Left lung (tissue), 10 donors: ENCODE data around the gene PTPN23. TPM values are rescaled to one million over a fixed set of nuclear protein-coding genes. Genes with fewer than 3 reads are reported as not detected.

Source experiments
- ATAC-seq: fragments of 200-7000 bp; cut with Tn5 transposase; one replicate; pipeline ENCODE4 v1.9.1; 2020; ENCODE audit warnings: moderate library complexity
- DNase-seq, 4 donors: peaks; one replicate each; pipeline ENCODE4 v3.0.0-alpha.2; 2013 to 2020
- H3K27ac ChIP-seq, 2 donors: fragments of 200-600 bp; sonication (generic) in 1 of 2; one replicate each; pipeline versions ENCODE4 v1.5.0 to v1.8.0; 2020 to 2021
- H3K27me3 ChIP-seq, 2 donors: fragments of 200-600 bp; sonication (generic) in 1 of 2; one replicate each; pipeline versions ENCODE4 v1.5.0 to v1.8.0; 2020 to 2021
- H3K36me3 ChIP-seq, 2 donors: fragments of 200-600 bp; sonication (generic) in 1 of 2; one replicate each; pipeline versions ENCODE4 v1.5.0 to v1.8.0; 2020 to 2021
- H3K4me1 ChIP-seq, 2 donors: fragments of 200-600 bp; one replicate each; pipeline ENCODE4 v1.8.0; 2021
- H3K4me3 ChIP-seq, 2 donors: fragments of 200-600 bp; sonication (generic) in 1 of 2; one replicate each; pipeline versions ENCODE4 v1.5.0 to v1.8.0; 2020 to 2021; ENCODE audit warnings: mild to moderate bottlenecking in 1 of 2
- H3K9me3 ChIP-seq, 2 donors: fragments of 200-600 bp; sonication (generic) in 1 of 2; one replicate each; pipeline versions ENCODE4 v1.5.0 to v1.8.0; 2020 to 2021
- intact Hi-C, 2 donors: fragments of 100-400 bp; cut with DNase I; formaldehyde crosslinking; loops; one replicate each; pipeline versions ENCODE4 v1.11.2 to v1.14.2; 2022
- polyA plus RNA-seq, 6 donors: library from polyadenylated mRNA; unstranded; fragments of 120-200 nt; gene quantifications; one replicate each; pipeline ENCODE4 v1.2.1, GENCODE V29; 2013; ENCODE audit not compliant: insufficient read length in 6 of 6
- total RNA-seq, 2 donors: library from RNA; stranded (reverse); fragmentation: NEBNext Ultra II Directional; extraction: Animal tissue kit (Norgen Biotek cat#: 25700); gene quantifications; one replicate each; pipeline ENCODE4 v1.2.1, GENCODE V29; 2021
- TF ChIP-seq, protein P1 (sequence below), 2 donors: fragments of 200-600 bp; sonication (generic) in 1 of 2; IDR thresholded peaks; one replicate each; pipeline versions ENCODE4 v1.5.0 to v1.8.0; 2021; ENCODE audit warnings: antibody characterized with exemption in 2 of 2
- donor health status: DM: no; HTN: yes; CAD: no.
- donor health status: DM: no; HTN: no; CAD: no.

Gene PTPN23
- total and polyA plus RNA-seq, 8 donors, result 19.9 to 53.5 (median 25.6) TPM

DNA sequence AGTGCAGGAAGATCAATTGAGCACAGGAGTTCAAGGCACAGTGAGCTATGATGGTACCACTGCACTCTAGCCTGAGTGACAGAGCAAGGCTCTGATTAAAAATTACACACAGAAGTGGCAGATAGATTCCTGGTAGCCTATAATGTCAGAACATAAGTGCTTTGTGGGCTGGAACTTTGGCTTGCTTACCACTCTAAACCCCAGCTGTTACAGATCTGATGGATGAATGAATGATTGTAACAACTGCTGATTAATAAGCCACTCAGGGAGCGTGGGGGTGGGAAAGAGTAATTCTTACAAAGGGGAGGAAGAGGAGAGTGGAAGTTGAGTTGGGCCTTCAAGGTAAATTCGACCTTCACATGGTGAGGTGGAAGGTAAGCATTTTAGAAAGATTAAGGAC is 40.9 kb upstream of the PTPN23 start:
- ATAC-seq, result no peak
- H3K36me3 ChIP-seq, result peaks cover 0 to 100% of the 10 kb centered on the region in 2 donors
- TF ChIP-seq, protein P1, sequence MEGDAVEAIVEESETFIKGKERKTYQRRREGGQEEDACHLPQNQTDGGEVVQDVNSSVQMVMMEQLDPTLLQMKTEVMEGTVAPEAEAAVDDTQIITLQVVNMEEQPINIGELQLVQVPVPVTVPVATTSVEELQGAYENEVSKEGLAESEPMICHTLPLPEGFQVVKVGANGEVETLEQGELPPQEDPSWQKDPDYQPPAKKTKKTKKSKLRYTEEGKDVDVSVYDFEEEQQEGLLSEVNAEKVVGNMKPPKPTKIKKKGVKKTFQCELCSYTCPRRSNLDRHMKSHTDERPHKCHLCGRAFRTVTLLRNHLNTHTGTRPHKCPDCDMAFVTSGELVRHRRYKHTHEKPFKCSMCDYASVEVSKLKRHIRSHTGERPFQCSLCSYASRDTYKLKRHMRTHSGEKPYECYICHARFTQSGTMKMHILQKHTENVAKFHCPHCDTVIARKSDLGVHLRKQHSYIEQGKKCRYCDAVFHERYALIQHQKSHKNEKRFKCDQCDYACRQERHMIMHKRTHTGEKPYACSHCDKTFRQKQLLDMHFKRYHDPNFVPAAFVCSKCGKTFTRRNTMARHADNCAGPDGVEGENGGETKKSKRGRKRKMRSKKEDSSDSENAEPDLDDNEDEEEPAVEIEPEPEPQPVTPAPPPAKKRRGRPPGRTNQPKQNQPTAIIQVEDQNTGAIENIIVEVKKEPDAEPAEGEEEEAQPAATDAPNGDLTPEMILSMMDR (IDR thresholded peaks at IDR 0.05), result no peak
- H3K4me3 ChIP-seq, result no peak overlapping the region
- DNase-seq, result no peak
- H3K27ac ChIP-seq, result no peak overlapping the region
- intact Hi-C loops, result no loop called here
- no peaks in the 10 kb centered on the region for H3K4me1 ChIP-seq
- H3K27me3 ChIP-seq, result no peaks in the 10 kb centered on the region
- no peaks in the 10 kb centered on the region for H3K9me3 ChIP-seq

GRCh38 chr3:47340866-47341265 is 40.0 kb upstream of the PTPN23 start:
- Histone ChIP-seq H3K27me3 (no peaks in the 10 kb centered on the region), H3K9me3 (no peaks in the 10 kb centered on the region), H3K4me3 (no peak overlapping the region), H3K27ac (no peak overlapping the region), H3K36me3 (peaks cover 0 to 100% of the 10 kb centered on the region in 2 donors), H3K4me1 (peaks cover 0 to 2% of the 10 kb centered on the region in 2 donors)
- DNase-seq, result no peak
- intact Hi-C loops, result no loop called here
- ATAC-seq, result no peak
- TF ChIP-seq, protein P1 (IDR thresholded peaks at IDR 0.05), result no peak

GRCh38 chr3:47342151-47342550 is 38.7 kb upstream of the PTPN23 start:
- Histone ChIP-seq H3K9me3 (no peaks in the 10 kb centered on the region), H3K4me1 (peaks cover 0 to 14% of the 10 kb centered on the region in 2 donors), H3K27me3 (no peaks in the 10 kb centered on the region), H3K4me3 (no peak overlapping the region), H3K36me3 (peaks cover 0 to 88% of the 10 kb centered on the region in 2 donors), H3K27ac (no peak overlapping the region)
- TF ChIP-seq, protein P1 (IDR thresholded peaks at IDR 0.05), result no peak
- DNase-seq (no peak), ATAC-seq (no peak)
- intact Hi-C loops, result no loop called here

- DNase-seq (no peak), ATAC-seq (no peak)
- intact Hi-C loops, result no loop called here
- TF ChIP-seq, protein P1 (IDR thresholded peaks at IDR 0.05), result no peak
- H3K27ac ChIP-seq, result no peak overlapping the region
- no peaks in the 10 kb centered on the region for H3K9me3 ChIP-seq
- no peak overlapping the region for H3K4me3 ChIP-seq
- H3K4me1 ChIP-seq, result peaks cover 0 to 20% of the 10 kb centered on the region in 2 donors
- peaks cover 0 to 81% of the 10 kb centered on the region in 2 donors for H3K36me3 ChIP-seq
- no peaks in the 10 kb centered on the region for H3K27me3 ChIP-seq
Observed at GRCh38 chr3:47342812-47343211, 38.0 kb upstream of the PTPN23 start.

DNA sequence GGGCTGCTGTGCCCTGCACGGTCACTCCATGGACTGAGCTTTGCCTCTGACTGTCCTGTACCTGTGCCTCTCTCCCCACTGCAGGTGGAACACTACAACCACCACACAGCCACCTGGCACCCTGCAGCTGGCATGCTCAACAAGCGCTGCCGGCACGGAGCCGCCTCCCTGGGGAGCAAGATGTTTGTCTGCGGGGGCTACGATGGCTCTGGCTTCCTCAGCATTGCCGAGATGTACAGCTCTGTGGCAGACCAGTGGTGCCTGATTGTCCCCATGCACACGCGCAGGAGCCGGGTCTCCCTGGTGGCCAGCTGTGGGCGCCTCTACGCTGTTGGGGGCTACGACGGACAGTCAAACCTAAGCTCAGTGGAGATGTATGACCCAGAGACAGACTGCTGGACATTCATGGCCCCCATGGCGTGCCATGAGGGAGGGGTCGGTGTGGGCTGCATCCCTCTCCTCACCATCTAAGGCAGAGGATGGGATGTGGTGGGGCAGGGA is 37.3 kb upstream of the PTPN23 start:
- TF ChIP-seq, protein P1 (IDR thresholded peaks at IDR 0.05), result no peak
- Histone ChIP-seq H3K4me1 (peaks cover 0 to 22% of the 10 kb centered on the region in 2 donors), H3K27me3 (no peaks in the 10 kb centered on the region), H3K4me3 (no peak overlapping the region), H3K9me3 (no peaks in the 10 kb centered on the region), H3K36me3 (peaks cover 0 to 74% of the 10 kb centered on the region in 2 donors), H3K27ac (no peak overlapping the region)
- ATAC-seq, result no peak
- intact Hi-C loops, result no loop called here
- no peak for DNase-seq
